ENCODE data around the gene DNM3.

DNA sequence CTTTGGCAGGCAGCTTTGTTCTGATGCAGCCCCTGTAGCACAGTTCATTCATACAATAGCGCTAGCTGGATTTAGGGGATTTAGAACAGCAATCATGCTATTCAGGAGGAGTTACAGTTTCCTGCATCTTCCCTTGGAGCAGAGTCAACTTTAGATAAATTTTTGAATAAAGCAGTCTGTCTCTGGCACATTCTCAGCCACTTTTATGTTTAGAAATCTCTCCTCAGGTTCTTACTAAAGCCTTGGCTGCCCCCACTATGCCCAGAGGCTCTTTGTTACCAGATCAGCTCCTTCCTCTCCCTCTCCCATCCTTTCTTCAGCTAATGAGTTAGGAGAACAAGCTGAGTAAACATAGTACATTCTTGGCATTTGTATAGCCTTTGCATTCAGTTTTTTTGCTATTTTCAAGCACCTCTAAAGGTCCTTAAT, 619.6 kb downstream of the DNM3 start:
- TF ChIP-seq, protein P1, sequence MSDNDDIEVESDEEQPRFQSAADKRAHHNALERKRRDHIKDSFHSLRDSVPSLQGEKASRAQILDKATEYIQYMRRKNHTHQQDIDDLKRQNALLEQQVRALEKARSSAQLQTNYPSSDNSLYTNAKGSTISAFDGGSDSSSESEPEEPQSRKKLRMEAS (IDR thresholded peaks at IDR 0.05; ENCODE audit: low read depth, low read length): no peak
- TF ChIP-seq, protein P2, sequence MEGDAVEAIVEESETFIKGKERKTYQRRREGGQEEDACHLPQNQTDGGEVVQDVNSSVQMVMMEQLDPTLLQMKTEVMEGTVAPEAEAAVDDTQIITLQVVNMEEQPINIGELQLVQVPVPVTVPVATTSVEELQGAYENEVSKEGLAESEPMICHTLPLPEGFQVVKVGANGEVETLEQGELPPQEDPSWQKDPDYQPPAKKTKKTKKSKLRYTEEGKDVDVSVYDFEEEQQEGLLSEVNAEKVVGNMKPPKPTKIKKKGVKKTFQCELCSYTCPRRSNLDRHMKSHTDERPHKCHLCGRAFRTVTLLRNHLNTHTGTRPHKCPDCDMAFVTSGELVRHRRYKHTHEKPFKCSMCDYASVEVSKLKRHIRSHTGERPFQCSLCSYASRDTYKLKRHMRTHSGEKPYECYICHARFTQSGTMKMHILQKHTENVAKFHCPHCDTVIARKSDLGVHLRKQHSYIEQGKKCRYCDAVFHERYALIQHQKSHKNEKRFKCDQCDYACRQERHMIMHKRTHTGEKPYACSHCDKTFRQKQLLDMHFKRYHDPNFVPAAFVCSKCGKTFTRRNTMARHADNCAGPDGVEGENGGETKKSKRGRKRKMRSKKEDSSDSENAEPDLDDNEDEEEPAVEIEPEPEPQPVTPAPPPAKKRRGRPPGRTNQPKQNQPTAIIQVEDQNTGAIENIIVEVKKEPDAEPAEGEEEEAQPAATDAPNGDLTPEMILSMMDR (IDR thresholded peaks at IDR 0.05; ENCODE audit: low read depth, low read length): no peak
- no peak for TF ChIP-seq MYC (IDR thresholded peaks at IDR 0.05; ENCODE audit: low read depth, low read length)
- no peak for TF ChIP-seq POLR2A (IDR thresholded peaks at IDR 0.05; ENCODE audit: extremely low read depth, insufficient read length)
